Measurements from ENCODE around the gene CGNL1.

DNA sequence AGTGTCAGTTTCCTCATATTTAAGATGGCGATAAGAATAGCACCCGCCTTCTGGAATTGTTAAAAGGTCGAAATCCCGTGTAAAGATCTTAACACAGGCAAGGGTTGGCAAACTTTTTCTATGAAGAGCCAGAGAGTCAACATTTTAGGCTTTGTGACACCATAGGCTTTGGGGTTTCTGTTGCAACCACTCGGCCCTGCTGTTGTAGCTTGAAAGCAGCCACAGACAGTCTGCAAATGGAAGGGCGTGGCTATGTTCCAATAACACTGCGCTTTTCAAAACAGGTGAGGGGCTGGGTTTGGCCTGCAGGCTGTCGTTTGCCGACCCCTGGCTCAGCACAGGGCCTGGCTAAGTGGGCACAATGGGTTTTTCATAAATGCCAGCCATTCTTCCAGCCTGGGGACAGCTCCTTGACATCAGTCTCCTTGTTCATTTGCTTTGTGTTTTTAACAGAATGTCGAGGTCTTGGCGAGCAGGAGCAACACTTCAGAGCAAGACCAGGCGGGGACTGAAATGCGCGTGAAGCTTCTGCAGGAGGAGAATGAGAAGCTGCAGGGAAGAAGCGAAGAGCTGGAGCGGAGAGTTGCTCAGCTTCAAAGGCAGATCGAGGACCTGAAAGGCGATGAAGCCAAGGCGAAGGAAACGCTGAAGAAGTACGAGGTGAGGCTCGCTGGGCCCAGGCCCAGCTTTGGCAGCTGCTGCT lies 140.2 kb downstream of the CGNL1 start:
- TF ChIP-seq, protein P1, sequence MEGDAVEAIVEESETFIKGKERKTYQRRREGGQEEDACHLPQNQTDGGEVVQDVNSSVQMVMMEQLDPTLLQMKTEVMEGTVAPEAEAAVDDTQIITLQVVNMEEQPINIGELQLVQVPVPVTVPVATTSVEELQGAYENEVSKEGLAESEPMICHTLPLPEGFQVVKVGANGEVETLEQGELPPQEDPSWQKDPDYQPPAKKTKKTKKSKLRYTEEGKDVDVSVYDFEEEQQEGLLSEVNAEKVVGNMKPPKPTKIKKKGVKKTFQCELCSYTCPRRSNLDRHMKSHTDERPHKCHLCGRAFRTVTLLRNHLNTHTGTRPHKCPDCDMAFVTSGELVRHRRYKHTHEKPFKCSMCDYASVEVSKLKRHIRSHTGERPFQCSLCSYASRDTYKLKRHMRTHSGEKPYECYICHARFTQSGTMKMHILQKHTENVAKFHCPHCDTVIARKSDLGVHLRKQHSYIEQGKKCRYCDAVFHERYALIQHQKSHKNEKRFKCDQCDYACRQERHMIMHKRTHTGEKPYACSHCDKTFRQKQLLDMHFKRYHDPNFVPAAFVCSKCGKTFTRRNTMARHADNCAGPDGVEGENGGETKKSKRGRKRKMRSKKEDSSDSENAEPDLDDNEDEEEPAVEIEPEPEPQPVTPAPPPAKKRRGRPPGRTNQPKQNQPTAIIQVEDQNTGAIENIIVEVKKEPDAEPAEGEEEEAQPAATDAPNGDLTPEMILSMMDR (IDR thresholded peaks at IDR 0.05; ENCODE audit: low read length) = no peak
- TF ChIP-seq EZH2 (optimal IDR thresholded peaks at IDR 0.05; ENCODE audit: low read depth, low read length) = no peak
